Right forelimb (tissue), 1 donor: ENCODE measurements around the gene EPB41.
"Not testable (repeated sequence)": the region's sequence is repeated elsewhere in the genome, so short reads cannot be mapped to it uniquely, and the experiment has no call there.

Experiments used
- DNase-seq: peaks from one replicate; pipeline ENCODE4 v3.0.0-alpha.2; 2018

The EPB41 gene

GRCh38 chr1:29057700-29058099 lies 143.3 kb downstream of the EPB41 start:
- no peak for DNase-seq

DNA sequence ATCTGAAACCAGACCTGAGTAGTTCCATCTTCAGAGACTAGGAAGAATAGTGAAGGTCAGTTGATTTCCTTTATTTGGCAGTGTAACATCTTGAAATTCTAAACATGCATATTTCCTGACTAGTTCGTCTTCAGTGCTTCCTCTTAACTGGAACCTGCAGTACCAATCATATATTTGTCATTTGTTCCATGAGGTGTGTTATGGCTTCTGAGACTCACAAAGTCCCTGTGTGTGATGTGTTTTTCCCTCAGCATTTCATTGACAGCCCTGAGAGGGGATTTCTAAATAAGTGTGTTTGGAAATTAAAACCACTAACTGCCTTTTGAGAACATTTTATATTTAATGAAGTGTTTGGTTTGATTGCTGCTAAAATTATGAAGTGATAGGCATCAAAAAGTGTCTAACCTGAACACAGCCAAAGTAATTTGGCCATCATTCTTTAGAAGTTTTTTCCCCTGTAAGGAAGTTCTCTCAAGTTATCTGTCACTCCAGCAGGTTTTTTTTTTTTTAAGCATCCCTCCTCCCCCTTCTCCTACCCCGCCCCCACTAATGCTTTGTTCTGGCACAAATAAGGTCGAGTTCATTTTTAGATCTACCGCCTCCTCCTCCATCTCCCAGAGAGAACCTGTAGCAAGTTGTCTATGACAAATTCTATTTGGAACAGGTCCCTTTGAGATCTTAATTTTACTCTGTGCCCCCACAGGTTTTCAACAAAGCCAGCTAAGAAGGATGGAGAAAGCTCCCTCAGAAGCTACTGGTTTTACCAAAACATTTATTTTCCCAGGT lies 148.0 kb downstream of the EPB41 start:
- DNase-seq, result no peak

DNA sequence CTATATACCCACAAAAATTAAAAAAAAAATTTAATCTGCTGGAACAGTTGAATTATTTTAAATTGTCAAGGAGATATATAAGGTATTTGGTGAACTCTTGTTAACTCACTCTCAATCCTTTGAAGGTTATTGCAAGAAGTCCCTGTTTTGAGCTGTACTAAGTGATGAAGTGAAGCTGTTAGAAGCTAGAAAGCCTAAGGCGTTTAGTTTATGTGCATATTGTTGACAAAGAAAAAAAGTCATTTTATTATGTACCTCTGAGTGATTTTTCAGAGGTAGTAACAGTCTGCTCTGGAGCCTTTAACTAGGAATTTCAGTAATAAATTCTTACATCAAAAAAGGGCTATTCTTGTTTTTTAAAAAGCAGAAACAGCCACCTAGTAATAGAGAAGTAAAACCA lies 149.7 kb downstream of the EPB41 start:
- DNase-seq, result no peak

- DNase-seq, result no peak
Observed at GRCh38 chr1:29077155-29077554, 162.8 kb downstream of the EPB41 start.

DNA sequence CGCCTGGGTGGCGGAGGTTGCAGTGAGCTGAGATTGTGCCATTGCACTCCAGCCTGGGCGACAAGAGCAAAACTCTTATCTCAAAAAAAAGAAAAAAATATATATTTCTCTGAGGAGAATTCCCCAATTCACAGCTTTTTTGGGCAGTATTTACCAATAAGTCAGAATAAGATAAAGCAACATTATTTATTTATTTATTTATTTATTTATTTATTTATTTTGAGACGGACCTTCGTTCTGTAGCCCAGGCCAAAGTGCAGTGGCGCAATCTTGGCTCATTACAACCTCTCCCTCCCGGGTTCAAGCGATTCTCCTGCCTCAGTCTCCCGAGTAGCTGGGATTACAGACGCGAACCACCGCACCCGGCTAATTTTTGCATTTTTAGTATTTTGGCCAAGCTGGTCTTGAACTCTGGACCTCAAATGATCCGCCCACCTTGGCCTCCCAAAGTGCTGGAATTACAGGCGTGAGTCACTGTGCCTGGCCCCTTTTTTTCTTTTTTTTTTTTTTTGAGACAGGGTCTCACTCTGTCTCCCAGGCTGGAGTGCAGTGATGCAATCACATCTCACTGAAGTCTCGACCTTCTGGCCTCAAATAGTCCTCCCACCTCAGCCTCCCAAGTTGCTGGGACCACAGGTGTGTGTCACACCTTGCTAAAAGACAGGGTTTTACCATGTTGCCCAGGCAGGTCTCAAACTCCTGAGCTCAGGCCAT lies 165.7 kb downstream of the EPB41 start:
- not testable (repeated sequence) for DNase-seq

DNA sequence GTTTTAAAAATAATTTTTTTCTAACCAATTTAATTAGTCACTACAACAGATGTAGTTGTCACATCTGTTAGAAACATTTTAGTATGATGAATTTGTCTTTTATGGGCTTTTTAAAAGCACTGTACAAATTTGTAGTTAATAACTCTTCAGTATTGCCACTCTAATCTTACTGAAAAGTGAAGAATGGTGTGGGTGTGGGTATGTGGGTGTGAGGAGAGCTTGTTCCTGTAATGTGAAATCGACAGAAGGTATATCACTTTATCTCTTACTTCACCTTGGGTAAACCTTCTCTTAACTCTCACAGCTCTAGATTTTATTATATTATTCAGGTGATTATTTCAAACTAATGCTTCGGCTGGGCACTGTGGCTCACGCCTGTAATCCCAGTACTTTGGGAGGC lies 166.8 kb downstream of the EPB41 start:
- DNase-seq, result no peak

DNA sequence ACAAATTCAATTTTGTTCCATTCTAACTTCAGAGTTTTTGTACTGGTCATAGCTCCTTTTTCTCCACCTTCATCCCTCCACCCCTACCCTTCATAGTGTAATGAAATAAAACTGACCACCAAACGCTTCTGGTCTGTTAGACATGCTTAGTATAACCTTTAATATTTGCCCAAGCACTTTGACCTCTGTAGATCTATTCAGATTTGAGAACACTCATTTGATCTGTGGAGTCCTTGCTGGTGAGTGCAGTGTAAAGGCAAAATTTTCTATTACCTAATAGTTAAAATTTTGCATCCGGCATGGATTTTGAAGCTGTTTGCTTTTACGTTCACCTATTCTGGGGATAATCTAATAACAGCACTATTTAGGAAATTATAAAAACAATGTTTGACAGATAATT lies 168.2 kb downstream of the EPB41 start:
- DNase-seq, result no peak

DNA sequence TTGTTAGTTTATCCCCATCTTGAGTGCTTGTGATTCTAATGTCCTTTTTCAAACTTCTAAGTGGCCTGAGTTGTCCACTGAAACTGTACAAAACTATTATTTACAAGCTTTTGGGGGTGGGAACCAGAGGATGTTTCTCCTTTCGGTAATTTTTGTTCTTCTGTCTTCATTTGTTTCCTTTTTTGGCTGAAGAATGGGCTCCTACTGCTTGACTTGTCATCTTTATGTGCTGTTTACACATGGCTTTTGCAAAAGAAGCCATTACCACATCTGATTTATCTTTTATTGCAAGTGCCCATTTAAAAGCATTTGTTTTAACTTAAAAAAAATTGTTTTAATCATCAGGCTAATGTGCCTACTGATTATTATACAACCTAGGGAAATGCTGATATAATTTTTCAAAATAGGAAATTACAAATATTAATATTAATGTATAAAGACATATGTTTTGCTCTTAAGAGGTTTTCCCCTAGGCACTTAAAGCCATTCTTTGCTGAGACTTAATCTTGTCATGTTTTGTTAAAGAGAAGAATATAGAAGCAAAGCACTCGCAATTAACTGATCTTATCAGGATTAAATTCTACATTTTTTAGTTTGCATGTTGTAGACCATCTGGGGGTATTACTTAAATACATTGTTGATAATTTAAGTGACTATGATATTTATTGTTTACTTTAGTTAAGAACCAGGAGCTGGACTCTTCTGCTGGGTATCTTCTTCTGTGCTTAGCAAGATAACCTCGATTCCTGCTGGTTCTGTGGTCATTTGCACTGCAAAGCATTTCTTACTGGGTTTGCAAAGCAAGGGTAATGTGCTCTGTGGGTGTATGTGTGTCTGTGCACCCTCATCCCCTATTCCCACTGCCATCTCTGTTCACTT lies 169.2 kb downstream of the EPB41 start:
- DNase-seq, result no peak

DNA sequence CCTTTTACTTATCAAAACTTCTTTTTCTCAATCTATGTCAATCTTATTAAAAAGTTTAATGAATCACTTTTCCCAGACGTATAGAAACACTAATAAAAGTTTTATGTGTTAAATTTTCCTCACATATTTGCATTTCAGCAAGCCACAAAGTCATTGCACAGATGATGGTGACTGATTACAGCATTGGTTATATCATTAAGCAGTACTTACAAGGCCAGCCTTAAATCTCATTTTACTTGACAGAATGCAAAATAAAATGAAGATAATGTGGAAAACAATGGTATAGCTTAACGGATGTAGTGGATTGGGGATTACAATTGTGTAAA lies 169.8 kb downstream of the EPB41 start:
- DNase-seq, result no peak

DNA sequence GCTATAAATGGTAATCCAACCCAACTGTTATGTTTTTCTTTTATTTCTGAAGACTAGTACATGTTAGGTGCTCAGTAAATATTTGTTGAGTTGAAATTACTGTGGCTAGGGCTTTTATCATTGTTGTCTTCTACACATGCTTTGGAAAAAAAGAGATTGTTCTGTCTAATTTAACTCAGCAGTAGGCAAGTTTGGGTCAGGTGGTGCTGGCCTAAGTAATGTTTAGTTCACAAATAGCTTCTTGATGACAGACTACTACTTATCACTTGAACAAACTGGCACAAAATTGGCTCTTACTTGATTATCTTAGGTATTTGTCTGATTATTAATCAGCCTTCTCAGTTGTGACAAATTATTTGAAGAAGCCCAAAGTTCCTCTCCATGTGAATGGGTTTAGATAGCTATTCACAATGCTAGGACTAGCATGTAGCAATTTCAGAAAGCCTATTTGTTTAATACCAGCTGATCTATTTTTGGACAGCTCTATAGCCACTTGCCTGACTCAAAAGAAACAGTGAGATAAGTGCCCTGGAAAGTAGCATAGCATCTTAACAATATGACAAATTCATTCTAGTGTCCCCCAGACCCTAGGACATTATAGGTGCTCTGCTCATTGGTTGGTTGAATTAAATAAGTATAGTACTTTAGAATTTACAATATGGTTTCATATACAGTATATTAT lies 176.7 kb downstream of the EPB41 start:
- DNase-seq, result no peak

- DNase-seq, result not testable (repeated sequence)
Observed at GRCh38 chr1:29092704-29093103, 178.3 kb downstream of the EPB41 start.

DNA sequence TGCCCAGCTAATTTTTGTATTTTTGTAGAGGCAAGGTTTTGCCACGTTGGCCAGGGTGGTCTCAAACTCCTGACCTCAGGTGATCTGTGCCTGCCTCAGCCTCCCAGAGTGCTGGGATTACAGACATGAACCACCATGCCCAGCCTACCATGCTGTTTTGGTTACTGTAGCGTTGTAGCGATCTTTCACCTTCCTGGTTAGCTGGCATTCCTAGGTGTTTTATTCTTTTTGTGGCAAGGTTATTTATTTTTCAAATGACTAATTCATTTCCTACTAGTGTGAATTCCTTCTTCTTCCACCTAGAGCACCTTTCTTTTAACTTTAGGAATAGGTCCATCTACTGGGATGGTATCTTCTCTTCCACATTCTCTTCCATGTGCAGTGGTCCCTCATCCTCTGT lies 180.1 kb downstream of the EPB41 start:
- no peak for DNase-seq

DNA sequence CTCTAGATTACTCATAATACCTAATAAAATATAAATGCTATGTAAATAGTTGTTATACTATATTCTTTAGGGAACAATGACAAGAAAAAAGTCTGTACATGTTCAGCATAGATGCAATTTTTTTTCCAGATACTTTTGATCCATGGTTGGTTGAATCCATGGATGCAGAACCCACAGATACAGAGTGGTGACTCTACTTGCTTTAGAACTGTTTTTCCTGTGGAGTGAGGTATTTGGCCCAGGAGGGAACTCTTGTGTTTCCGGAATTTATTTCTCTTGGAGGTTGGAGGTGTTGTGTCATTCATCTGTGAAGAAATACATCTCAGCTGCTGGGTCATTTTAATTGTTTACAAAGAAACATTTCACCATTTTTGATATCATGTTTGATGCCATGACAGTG lies 180.6 kb downstream of the EPB41 start:
- DNase-seq, result no peak

DNA sequence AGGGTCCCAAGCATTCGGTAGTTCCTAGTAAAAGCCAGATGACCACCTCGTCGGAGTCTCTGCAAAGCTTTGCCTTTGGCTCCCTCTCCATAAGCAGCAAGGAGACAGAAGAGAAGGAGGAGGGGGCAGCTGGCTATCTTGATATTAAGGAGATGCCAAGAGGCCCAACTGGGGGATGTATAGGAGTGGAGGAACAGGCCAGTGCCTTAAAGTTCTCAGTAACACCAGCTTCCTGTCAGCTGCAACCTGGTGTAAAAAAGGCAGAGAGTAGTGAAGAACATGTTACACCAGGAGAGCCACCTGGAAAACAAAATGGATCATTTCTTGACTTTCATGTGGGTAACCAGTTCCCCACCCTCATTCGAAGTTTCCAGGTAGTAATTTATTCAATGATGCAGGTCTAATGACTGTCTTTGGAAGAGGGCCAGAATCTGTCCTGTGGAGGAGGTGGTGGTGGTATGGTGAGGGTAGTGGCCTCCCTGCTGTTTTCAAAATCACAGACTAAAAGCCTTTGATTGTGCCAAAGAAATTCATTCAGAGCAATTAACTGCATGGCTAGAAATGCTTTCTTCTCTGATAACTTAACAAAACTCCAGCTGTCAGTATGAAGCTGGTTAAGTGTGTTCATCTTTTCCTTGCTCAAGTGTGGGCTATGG lies 182.0 kb downstream of the EPB41 start:
- DNase-seq, result no peak

GRCh38 chr1:29099286-29099685 lies 184.9 kb downstream of the EPB41 start:
- DNase-seq, result no peak

DNA sequence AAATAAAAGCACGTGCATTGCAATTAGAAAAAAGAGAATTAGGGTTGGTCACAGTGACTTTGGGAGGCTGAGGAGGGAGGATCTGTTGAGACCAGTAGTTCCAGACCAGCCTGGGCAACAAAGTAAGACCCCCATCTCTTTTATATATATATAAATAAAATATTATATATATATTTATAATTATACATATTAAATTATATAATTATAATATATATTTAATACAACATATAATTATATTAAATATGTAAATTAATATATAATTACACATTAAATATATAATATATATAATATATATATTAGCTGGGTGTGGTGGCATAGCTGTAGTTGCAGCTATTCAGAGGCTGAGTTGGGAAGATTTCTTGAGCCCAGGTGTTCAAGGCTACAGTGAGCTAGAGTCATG lies 186.1 kb downstream of the EPB41 start:
- no peak for DNase-seq

DNA sequence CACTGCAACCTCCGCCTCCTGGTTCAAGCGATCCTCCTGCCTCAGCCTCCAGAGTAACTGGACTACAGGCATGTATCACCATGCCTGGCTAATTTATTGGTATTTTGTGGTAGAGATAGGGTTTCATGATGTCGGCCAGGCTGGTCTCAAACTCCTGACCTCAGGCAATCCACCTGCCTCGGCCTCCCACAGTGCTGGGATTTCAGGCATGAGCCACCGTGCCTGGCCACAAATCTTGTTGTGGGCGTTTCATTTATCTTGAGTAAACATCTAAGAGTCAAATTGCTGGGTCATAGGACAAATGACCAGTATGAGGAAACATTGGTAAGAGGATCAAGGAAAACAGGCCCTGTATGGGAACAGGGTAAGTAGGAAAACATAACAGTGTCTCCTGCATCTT lies 191.5 kb downstream of the EPB41 start:
- DNase-seq, result no peak

DNA sequence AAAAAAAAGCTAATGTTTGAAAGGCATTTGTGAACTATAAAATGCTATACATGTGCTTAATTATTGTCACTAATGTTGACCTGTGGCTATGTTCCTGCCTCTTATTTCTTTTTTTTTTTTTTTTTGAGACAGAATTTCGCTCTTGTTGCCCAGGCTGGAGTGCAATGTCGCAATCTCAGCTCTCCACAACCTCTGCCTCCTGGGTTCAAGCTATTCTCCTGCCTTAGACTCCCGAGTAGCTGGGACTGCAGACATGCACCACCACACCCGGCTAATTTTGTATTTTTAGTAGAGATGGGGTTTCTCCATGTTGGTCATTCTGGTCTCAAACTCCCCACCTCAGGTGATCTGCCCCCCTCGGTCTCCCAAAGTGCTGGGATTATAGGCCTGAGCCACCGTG lies 193.7 kb downstream of the EPB41 start:
- DNase-seq, result not testable (repeated sequence)

DNA sequence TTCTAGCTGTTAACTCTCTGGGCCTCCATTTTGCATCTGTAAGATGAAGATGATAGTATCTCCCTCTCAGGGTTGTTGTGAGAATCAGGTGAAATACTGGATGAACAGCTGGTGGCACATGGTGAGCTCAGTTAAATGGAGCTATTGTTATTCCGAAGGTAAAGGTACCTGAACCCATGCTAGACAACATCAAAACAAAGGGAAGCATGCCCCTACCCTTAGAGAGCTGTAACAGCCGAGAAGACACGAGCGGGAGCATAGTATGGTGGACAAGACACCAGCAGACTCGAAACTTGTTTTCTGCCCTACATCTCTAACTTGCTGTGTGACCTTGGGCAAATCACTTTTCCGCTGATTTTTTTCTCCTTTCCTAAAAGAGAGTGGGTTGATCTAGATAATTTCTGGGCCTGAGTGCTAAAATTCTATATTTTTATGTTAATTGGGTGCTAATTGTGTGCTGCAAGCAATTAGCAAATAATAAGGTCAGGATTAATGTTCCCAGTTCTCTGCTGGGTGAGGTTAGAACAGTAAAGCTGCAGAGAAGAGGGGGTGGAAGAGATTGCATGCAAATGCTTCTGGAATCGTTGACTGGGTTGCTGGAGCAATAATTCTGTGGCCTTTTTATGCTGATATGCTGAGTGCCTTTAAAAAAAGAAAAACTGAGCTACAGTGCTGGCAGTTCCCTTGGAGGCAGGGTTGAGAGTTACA lies 198.5 kb downstream of the EPB41 start:
- no peak for DNase-seq

DNA sequence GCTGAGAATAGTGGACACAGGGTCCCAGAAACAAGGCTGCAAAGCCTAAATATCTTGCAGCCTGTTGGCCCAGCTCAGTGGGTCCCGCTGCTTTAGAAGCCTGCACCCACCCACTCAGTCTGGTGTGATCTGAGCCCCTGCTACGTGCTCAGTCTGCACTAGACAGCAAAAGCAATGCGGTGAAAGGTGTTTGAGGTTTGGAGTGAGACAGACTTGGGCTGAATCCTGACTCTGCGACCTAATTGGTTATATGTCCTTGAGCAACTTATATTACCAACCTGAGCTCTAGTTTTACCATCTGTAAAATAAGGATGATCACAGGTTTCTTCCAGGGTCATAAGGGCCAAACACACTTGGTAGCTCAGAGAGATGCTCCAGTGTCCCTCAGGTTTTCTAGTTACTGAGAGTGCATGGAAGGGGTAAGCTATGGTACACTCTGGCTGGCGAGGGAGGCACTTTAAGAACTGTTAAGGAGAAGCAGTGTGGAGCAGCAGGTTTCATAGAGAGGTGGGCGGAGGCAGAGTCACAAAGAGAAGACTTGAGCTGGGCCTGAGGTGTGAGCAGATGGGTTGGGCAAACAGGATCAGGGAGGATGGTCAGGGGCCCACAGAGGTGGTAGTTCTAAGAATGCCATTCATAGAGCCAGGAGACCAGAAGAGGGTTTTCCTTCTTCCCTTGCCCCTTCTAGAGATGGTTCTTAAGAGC lies 199.2 kb downstream of the EPB41 start:
- DNase-seq, result no peak

GRCh38 chr1:29114654-29115053 lies 200.3 kb downstream of the EPB41 start:
- DNase-seq, result no peak
